ENCODE data around the gene NUFIP2. TPM values are rescaled to one million over a fixed set of nuclear protein-coding genes. Genes with fewer than 3 reads are reported as not detected.
A peak's percentile ranks its signal among the peaks of the same experiment; 100 is the strongest.
"Not testable (repeated sequence)": the region's sequence is repeated elsewhere in the genome, so short reads cannot be mapped to it uniquely, and the experiment has no call there.

The NUFIP2 gene
- total and polyA plus RNA-seq, 4 donors: 25.0 to 67.0 (median 44.3) TPM

GRCh38 chr17:29242051-29242450, 51.9 kb downstream of the NUFIP2 start:
- Histone ChIP-seq H3K36me3 (ENCODE audit: control insufficient read depth, insufficient read depth, low read length) (no peaks in the 10 kb centered on the region), H3K27ac (ENCODE audit: low read depth, low read length) (no peak overlapping the region), H3K9me3 (ENCODE audit: control insufficient read depth, insufficient read depth, low read length) (no peaks in the 10 kb centered on the region), H3K4me1 (ENCODE audit: control insufficient read depth, insufficient read depth, low read length) (peaks cover 12% of the 10 kb centered on the region), H3K4me3 (ENCODE audit: low read depth, low read length) (no peak overlapping the region), H3K27me3 (ENCODE audit: control insufficient read depth, insufficient read depth, low read length) (no peaks in the 10 kb centered on the region)
- no peak for DNase-seq (ENCODE audit: low read depth in 4 of 6, low spot score in 6 of 6)
- no CpG with 5 or more reads among the region's 1 CpG for WGBS (ENCODE audit: insufficient coverage)

DNA sequence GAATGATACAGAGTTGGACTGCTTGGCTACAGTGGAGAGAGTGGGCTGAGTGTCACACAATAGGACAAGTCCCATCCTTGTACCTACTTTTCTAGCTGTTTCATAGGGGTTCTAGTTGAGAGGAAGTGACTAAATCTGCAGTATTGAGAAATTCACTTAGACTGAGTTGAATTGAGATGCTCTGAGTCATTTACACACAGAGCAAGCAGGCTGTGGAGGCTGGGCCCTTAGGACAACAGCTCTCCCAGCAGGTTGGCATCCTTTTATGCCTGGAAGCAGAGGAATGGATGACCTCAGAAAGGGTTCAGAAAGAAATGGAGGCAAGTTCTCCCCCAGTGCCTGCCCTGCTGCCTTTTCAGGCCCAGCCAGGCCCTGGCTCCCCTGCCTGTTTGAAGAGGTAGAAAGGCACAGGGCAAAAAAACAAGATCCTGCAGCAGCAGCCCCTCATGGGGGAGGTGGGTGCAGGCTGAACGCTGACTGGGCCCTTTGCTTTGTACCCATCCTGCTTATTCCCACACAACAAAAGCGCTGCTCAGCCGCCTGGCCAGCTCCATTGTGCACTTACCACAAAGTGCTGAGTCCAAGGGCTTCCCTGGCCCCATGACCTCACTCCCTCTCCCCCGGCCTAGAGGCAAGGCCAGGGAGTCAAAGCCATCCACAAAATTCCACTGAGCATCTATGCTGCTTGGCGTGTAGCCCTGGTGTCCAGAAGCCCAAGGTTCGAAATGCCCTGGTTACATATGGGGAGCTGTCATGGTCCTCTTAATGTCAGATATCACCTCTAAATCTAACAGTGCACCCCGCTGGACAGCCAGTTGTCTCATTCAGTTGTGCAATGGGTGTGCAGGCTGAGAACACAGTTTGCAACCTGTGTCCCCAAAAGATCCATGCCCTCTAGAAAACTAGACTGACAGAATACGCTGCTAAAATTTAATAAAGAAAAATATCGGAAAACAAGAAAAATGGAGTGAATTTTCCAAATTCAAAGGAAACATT, 52.7 kb downstream of the NUFIP2 start:
- Histone ChIP-seq H3K36me3 (ENCODE audit: control insufficient read depth, insufficient read depth, low read length) (no peaks in the 10 kb centered on the region), H3K9me3 (ENCODE audit: control insufficient read depth, insufficient read depth, low read length) (no peaks in the 10 kb centered on the region), H3K4me1 (ENCODE audit: control insufficient read depth, insufficient read depth, low read length) (peaks cover 9% of the 10 kb centered on the region), H3K27me3 (ENCODE audit: control insufficient read depth, insufficient read depth, low read length) (no peaks in the 10 kb centered on the region), H3K4me3 (ENCODE audit: low read depth, low read length) (no peak overlapping the region), H3K27ac (ENCODE audit: low read depth, low read length) (peak overlapping the region; percentile 40)
- peak in 1 of 6 donors; percentile 48 for DNase-seq (ENCODE audit: low read depth in 4 of 6, low spot score in 6 of 6)
- 42% methylated on average over 7 of the region's 9 CpGs for WGBS (ENCODE audit: insufficient coverage)

DNA sequence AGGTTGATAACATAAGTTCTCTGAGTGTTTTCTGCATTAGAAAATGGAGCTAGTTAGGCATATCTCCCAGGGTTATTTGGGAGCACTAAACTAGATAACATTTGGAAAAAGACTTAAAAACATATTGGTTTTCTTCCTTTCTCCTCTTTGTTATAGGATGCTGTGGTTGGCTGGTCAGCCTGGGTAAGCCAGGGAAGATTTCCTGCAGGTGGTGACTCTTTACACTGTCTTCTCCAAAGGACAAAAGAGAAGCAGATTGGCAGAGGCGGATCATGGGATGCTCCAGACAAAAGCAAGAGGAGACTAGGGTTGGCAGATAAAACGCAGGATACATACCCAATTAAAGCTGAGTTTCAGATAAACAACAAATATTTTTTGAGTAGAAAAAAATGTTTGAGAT, 53.5 kb downstream of the NUFIP2 start:
- Histone ChIP-seq H3K9me3 (ENCODE audit: control insufficient read depth, insufficient read depth, low read length) (no peaks in the 10 kb centered on the region), H3K36me3 (ENCODE audit: control insufficient read depth, insufficient read depth, low read length) (no peaks in the 10 kb centered on the region), H3K27me3 (ENCODE audit: control insufficient read depth, insufficient read depth, low read length) (no peaks in the 10 kb centered on the region), H3K27ac (ENCODE audit: low read depth, low read length) (no peak overlapping the region), H3K4me1 (ENCODE audit: control insufficient read depth, insufficient read depth, low read length) (peaks cover 9% of the 10 kb centered on the region), H3K4me3 (ENCODE audit: low read depth, low read length) (no peak overlapping the region)
- no CpG with 5 or more reads among the region's 2 CpGs for WGBS (ENCODE audit: insufficient coverage)
- DNase-seq (ENCODE audit: low read depth in 4 of 6, low spot score in 6 of 6): no peak

GRCh38 chr17:29238133-29238850, 55.7 kb downstream of the NUFIP2 start:
- 91% methylated on average over 3 of the region's 8 CpGs for WGBS (ENCODE audit: insufficient coverage)
- peaks cover 9% of the 10 kb centered on the region for H3K4me1 ChIP-seq (ENCODE audit: control insufficient read depth, insufficient read depth, low read length)
- no peaks in the 10 kb centered on the region for H3K9me3 ChIP-seq (ENCODE audit: control insufficient read depth, insufficient read depth, low read length)
- H3K4me3 ChIP-seq (ENCODE audit: low read depth, low read length): no peak overlapping the region
- DNase-seq (ENCODE audit: low read depth in 4 of 6, low spot score in 6 of 6): no peak
- H3K36me3 ChIP-seq (ENCODE audit: control insufficient read depth, insufficient read depth, low read length): no peaks in the 10 kb centered on the region
- H3K27me3 ChIP-seq (ENCODE audit: control insufficient read depth, insufficient read depth, low read length): no peaks in the 10 kb centered on the region
- no peak overlapping the region for H3K27ac ChIP-seq (ENCODE audit: low read depth, low read length)

- Histone ChIP-seq H3K4me3 (ENCODE audit: low read depth, low read length) (no peak overlapping the region), H3K27me3 (ENCODE audit: control insufficient read depth, insufficient read depth, low read length) (no peaks in the 10 kb centered on the region), H3K36me3 (ENCODE audit: control insufficient read depth, insufficient read depth, low read length) (no peaks in the 10 kb centered on the region), H3K27ac (ENCODE audit: low read depth, low read length) (no peak overlapping the region), H3K9me3 (ENCODE audit: control insufficient read depth, insufficient read depth, low read length) (no peaks in the 10 kb centered on the region), H3K4me1 (ENCODE audit: control insufficient read depth, insufficient read depth, low read length) (peaks cover 9% of the 10 kb centered on the region)
- 80% methylated on average over 2 of the region's 3 CpGs for WGBS (ENCODE audit: insufficient coverage)
- no peak for DNase-seq (ENCODE audit: low read depth in 4 of 6, low spot score in 6 of 6)
These were observed 56.3 kb downstream of the NUFIP2 start for GRCh38 chr17:29237476-29238132.

DNA sequence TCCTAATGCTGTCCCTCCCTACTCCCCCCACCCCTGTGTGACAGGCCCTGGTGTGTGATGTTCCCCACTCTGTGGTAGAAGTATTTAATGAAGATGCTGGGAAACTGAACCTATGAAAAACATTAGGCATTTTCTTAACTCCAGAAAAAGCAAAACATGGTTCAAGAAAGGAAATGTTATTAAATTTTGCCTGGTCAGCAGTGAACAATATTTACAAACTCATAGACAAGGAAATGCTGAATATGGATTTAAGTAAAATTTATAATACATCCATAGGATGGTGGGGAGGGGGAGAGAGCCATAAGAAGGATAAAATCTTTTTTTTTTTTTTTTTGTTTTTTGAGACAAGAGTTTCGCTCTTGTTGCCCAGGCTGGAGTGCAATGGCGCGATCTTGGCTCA, 58.0 kb downstream of the NUFIP2 start:
- DNase-seq (ENCODE audit: low read depth in 4 of 6, low spot score in 6 of 6): no peak
- H3K4me3 ChIP-seq (ENCODE audit: low read depth, low read length): no peak overlapping the region

DNA sequence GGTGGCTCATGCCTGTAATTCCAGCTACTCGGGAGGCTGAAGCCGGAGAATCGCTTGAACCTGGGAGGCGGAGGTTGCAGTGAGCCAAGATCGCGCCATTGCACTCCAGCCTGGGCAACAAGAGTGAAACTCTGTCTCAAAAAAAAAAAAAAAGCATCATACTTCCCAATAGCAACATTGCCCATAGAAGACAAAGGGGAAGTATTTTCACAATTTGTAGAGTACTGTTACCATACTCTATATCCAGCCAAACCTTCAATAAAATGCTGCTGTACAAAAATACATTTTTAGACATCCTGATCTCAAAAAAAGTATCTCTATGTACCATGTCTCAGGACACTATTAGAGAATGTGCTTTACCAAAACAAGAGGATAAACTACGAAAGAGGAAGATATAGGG, 59.0 kb downstream of the NUFIP2 start:
- H3K27ac ChIP-seq (ENCODE audit: low read depth, low read length); DNase-seq (ENCODE audit: low read depth in 4 of 6, low spot score in 6 of 6); H3K4me3 ChIP-seq (ENCODE audit: low read depth, low read length); H3K9me3 ChIP-seq (ENCODE audit: control insufficient read depth, insufficient read depth, low read length); H3K4me1 ChIP-seq (ENCODE audit: control insufficient read depth, insufficient read depth, low read length); H3K36me3 ChIP-seq (ENCODE audit: control insufficient read depth, insufficient read depth, low read length); H3K27me3 ChIP-seq (ENCODE audit: control insufficient read depth, insufficient read depth, low read length): not testable (repeated sequence)
- 90% methylated on average over 1 of the region's 7 CpGs for WGBS (ENCODE audit: insufficient coverage)

More for the DNA sequence above, 58.0 kb downstream of the NUFIP2 start:
- WGBS (ENCODE audit: insufficient coverage): 90% methylated on average over 2 of the region's 3 CpGs
- Histone ChIP-seq H3K36me3 (ENCODE audit: control insufficient read depth, insufficient read depth, low read length) (no peaks in the 10 kb centered on the region), H3K27ac (ENCODE audit: low read depth, low read length) (no peak overlapping the region), H3K4me1 (ENCODE audit: control insufficient read depth, insufficient read depth, low read length) (peaks cover 1% of the 10 kb centered on the region), H3K9me3 (ENCODE audit: control insufficient read depth, insufficient read depth, low read length) (no peaks in the 10 kb centered on the region), H3K27me3 (ENCODE audit: control insufficient read depth, insufficient read depth, low read length) (no peaks in the 10 kb centered on the region)

- Histone ChIP-seq H3K27me3 (ENCODE audit: control insufficient read depth, insufficient read depth, low read length) (no peaks in the 10 kb centered on the region), H3K9me3 (ENCODE audit: control insufficient read depth, insufficient read depth, low read length) (no peaks in the 10 kb centered on the region), H3K36me3 (ENCODE audit: control insufficient read depth, insufficient read depth, low read length) (no peaks in the 10 kb centered on the region), H3K27ac (ENCODE audit: low read depth, low read length) (no peak overlapping the region), H3K4me1 (ENCODE audit: control insufficient read depth, insufficient read depth, low read length) (no peaks in the 10 kb centered on the region), H3K4me3 (ENCODE audit: low read depth, low read length) (no peak overlapping the region)
- DNase-seq (ENCODE audit: low read depth in 4 of 6, low spot score in 6 of 6): no peak
- 100% methylated on average over 1 of the region's 1 CpG for WGBS (ENCODE audit: insufficient coverage)
These were observed 60.6 kb downstream of the NUFIP2 start for GRCh38 chr17:29233301-29233700.

DNA sequence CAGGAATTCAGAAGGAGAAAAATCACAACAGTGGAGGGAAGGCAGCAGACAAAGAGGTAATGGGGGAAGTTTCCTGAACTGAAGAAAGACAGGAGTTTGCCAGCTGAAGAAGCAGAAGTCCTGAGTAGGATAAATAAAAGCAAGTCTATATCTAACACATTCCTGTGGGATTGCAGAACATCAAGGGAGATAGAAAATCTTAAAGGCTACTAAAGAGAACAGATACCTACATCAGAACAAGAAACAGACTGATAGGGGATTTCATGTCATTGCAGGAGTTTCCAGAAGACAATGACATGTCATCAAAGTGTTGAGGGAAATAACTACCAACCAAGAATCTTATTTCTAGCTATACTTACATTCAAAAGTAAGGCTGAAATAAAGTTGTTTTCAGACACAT, 68.6 kb downstream of the NUFIP2 start:
- Histone ChIP-seq H3K27me3 (ENCODE audit: control insufficient read depth, insufficient read depth, low read length) (no peaks in the 10 kb centered on the region), H3K9me3 (ENCODE audit: control insufficient read depth, insufficient read depth, low read length) (no peaks in the 10 kb centered on the region), H3K36me3 (ENCODE audit: control insufficient read depth, insufficient read depth, low read length) (no peaks in the 10 kb centered on the region), H3K4me1 (ENCODE audit: control insufficient read depth, insufficient read depth, low read length) (no peaks in the 10 kb centered on the region), H3K4me3 (ENCODE audit: low read depth, low read length) (no peak overlapping the region), H3K27ac (ENCODE audit: low read depth, low read length) (no peak overlapping the region)
- DNase-seq (ENCODE audit: low read depth in 4 of 6, low spot score in 6 of 6): no peak

All from spinal cord (tissue), 10 donors.